ENCODE measurements around the gene PPARA. TPM values are rescaled to one million over a fixed set of nuclear protein-coding genes. Genes with fewer than 3 reads are reported as not detected.

Gene PPARA
- total and polyA plus RNA-seq, 2 of the 4 experiments (the other 2 are of a cell fraction): 3.1 to 7.0 TPM

- Histone ChIP-seq H2AK9ac (replicated peaks; ENCODE audit: low read depth, low read length, poor library complexity) (no peak overlapping the region), H3K4me1 (ENCODE audit: control insufficient read depth, insufficient read depth, low read length) (peaks cover 12% of the 10 kb centered on the region), H2BK5ac (ENCODE audit: low read depth, low read length, poor library complexity, severe bottlenecking) (no peak overlapping the region), H3K36me3 (ENCODE audit: control insufficient read depth, insufficient read depth, low read length) (peaks cover 1% of the 10 kb centered on the region; the same call in 1 of the 2 replicates), H3K23ac (ENCODE audit: low read depth, low read length) (no peak overlapping the region), H3K9me1 (ENCODE audit: insufficient read depth, low read length) (peaks cover 15% of the 10 kb centered on the region), H3K56ac (ENCODE audit: extremely low read depth, insufficient read depth, low read length) (no peak overlapping the region), H3K79me1 (ENCODE audit: low read depth in 1 of 2, low read length in 2 of 2) (peaks cover 4 to 38% of the 10 kb centered on the region in 2 experiments; a peak in 3 of 4 replicates), H3K27me3 (ENCODE audit: control insufficient read depth, insufficient read depth, low read length) (no peaks in the 10 kb centered on the region), H4K8ac (ENCODE audit: low read depth in 2 of 2, low read length in 2 of 2) (no peak overlapping the region), H4K5ac (ENCODE audit: low read depth, low read length) (no peak overlapping the region), H4K20me1 (ENCODE audit: insufficient read depth, low read length) (no peaks in the 10 kb centered on the region; the same call in 1 of the 2 replicates), H3K4ac (ENCODE audit: low read depth, low read length) (peak overlapping the region; percentile 41), H2BK20ac (ENCODE audit: low read depth, low read length) (peak overlapping the region; percentile 55), H3K14ac (replicated peaks; ENCODE audit: low read depth, low read length) (peak overlapping the region; percentile 62), H3K18ac (ENCODE audit: low read depth, low read length) (no peak overlapping the region), H2AK5ac (ENCODE audit: low read depth, low read length) (no peak overlapping the region), H3K9me3 (ENCODE audit: control insufficient read depth, insufficient read depth, low read length) (peaks cover 4% of the 10 kb centered on the region), H2AFZ (replicated peaks; ENCODE audit: low read length, poor library complexity) (no peak overlapping the region), H3K27ac (ENCODE audit: insufficient read depth, low read length) (no peak overlapping the region), H2BK120ac (ENCODE audit: low read depth, low read length) (peak overlapping the region; percentile 5; the same call in 1 of the 2 replicates), H3K4me3 (ENCODE audit: insufficient read depth, low read depth, low read length) (no peak overlapping the region), H2BK15ac (ENCODE audit: low read depth, low read length) (no peak overlapping the region), H3K9ac (ENCODE audit: low read depth, low read length) (no peak overlapping the region), H4K91ac (ENCODE audit: insufficient read depth, low read depth, low read length) (peak overlapping the region; percentile 11), H3K4me2 (ENCODE audit: low read depth, low read length) (no peak overlapping the region)
- intact Hi-C loops (cut with micrococcal nuclease): no loop called here
- ATAC-seq (ENCODE audit: low read depth): no peak
- WGBS, 2 experiments (ENCODE audit: extremely low coverage in 2 of 2, insufficient read length in 1 of 2): 88% methylated on average over 11 of the region's 11 CpGs; no CpG with 5 or more reads in 1 of the 2 experiments
- dilution Hi-C loops (cut with HindIII; ENCODE audit: low sequenced_read_pairs, unreplicated experiment): no loop called here
- in situ Hi-C loops (cut with MboI; ENCODE audit: low sequenced_read_pairs): no loop called here
- TF ChIP-seq BHLHE40 (IDR thresholded peaks at IDR 0.05; ENCODE audit: low read depth, low read length) (no peak), SMC3 (IDR thresholded peaks at IDR 0.05; ENCODE audit: low read depth, low read length) (no peak), FOS (IDR thresholded peaks at IDR 0.05; ENCODE audit: low read depth, low read length) (no peak), CTCF (conservative IDR thresholded peaks at IDR 0.05; ENCODE audit: low read depth, low read length) (no peak), NFE2L2 (IDR thresholded peaks at IDR 0.05; ENCODE audit: low read depth, low read length) (no peak), RFX5 (IDR thresholded peaks at IDR 0.05; ENCODE audit: low read depth, low read length) (no peak), MAZ (IDR thresholded peaks at IDR 0.05; ENCODE audit: borderline replicate concordance, low read depth, low read length) (no peak), CEBPB (IDR thresholded peaks at IDR 0.05; ENCODE audit: low read depth, low read length) (no peak), RCOR1 (IDR thresholded peaks at IDR 0.05; ENCODE audit: insufficient replicate concordance, low read length) (no peak), POLR2A (IDR thresholded peaks at IDR 0.05; ENCODE audit: low read depth, low read length) (no peak), ELK1 (IDR thresholded peaks at IDR 0.05; ENCODE audit: borderline replicate concordance, low read depth, low read length) (no peak), CHD1 (IDR thresholded peaks at IDR 0.05; ENCODE audit: low read depth, low read length) (no peak)
- TF ChIP-seq, protein P1, sequence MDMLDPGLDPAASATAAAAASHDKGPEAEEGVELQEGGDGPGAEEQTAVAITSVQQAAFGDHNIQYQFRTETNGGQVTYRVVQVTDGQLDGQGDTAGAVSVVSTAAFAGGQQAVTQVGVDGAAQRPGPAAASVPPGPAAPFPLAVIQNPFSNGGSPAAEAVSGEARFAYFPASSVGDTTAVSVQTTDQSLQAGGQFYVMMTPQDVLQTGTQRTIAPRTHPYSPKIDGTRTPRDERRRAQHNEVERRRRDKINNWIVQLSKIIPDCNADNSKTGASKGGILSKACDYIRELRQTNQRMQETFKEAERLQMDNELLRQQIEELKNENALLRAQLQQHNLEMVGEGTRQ (IDR thresholded peaks at IDR 0.05; ENCODE audit: low read depth, low read length): no peak
- no TSS peak for BruUV-seq (replicated peaks)
- no peak for DNase-seq
- ChIA-PET CTCF (no interaction called here), POLR2A (ENCODE audit: unreplicated experiment) (no interaction called here)
Measured at GRCh38 chr22:46172522-46173110, 22.3 kb downstream of the PPARA start.

Data from IMR-90 (cell line).